ENCODE measurements around the gene KLHL17.

Gene KLHL17

DNA sequence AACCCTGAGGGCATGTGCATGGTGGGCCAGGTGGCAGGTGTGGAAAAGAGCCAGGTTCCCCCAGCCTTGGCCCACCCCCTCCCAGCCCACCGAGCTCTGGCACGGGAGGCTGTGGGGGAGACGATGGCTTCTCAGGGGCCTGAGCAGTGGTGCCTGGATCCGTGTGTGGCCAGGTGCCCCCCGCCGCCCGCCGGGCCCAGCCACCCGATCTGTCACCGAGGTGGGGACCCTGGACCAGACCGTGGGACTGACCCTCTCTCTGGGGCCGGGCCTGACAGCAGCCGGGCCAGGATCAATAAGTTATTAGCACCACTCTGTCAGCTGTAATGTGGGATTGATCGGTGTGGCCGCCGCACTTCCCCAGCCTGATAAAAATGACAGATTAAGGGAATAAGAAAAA, 22.9 kb upstream of the KLHL17 start:
- H3K79me2 ChIP-seq (ENCODE audit: low read length): no peaks in the 10 kb centered on the region
- TF ChIP-seq EZH2phosphoT487 (IDR thresholded peaks at IDR 0.05; ENCODE audit: low read depth): no peak
- TF ChIP-seq, protein P1, sequence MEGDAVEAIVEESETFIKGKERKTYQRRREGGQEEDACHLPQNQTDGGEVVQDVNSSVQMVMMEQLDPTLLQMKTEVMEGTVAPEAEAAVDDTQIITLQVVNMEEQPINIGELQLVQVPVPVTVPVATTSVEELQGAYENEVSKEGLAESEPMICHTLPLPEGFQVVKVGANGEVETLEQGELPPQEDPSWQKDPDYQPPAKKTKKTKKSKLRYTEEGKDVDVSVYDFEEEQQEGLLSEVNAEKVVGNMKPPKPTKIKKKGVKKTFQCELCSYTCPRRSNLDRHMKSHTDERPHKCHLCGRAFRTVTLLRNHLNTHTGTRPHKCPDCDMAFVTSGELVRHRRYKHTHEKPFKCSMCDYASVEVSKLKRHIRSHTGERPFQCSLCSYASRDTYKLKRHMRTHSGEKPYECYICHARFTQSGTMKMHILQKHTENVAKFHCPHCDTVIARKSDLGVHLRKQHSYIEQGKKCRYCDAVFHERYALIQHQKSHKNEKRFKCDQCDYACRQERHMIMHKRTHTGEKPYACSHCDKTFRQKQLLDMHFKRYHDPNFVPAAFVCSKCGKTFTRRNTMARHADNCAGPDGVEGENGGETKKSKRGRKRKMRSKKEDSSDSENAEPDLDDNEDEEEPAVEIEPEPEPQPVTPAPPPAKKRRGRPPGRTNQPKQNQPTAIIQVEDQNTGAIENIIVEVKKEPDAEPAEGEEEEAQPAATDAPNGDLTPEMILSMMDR (IDR thresholded peaks at IDR 0.05; ENCODE audit: low read depth, low read length): no peak
- no peak overlapping the region for H3K4me3 ChIP-seq (ENCODE audit: low read length)
- H4K20me1 ChIP-seq (ENCODE audit: insufficient read depth, low read length): no peaks in the 10 kb centered on the region
- H3K9me3 ChIP-seq (ENCODE audit: insufficient read depth, low read length): no peaks in the 10 kb centered on the region
- H3K27me3 ChIP-seq (ENCODE audit: low read depth, low read length): peaks cover 37% of the 10 kb centered on the region
- no peak overlapping the region for H3K9ac ChIP-seq (ENCODE audit: low read length)
- H3K27ac ChIP-seq (ENCODE audit: low read length): no peak overlapping the region
- H3K4me2 ChIP-seq (ENCODE audit: low read length): no peak overlapping the region
- no peaks in the 10 kb centered on the region for H3K36me3 ChIP-seq (replicated peaks; ENCODE audit: low read depth, low read length)
- H2AFZ ChIP-seq (ENCODE audit: low read depth, low read length): no peak overlapping the region
- H3K4me1 ChIP-seq (ENCODE audit: low read length): peaks cover 16% of the 10 kb centered on the region

DNA sequence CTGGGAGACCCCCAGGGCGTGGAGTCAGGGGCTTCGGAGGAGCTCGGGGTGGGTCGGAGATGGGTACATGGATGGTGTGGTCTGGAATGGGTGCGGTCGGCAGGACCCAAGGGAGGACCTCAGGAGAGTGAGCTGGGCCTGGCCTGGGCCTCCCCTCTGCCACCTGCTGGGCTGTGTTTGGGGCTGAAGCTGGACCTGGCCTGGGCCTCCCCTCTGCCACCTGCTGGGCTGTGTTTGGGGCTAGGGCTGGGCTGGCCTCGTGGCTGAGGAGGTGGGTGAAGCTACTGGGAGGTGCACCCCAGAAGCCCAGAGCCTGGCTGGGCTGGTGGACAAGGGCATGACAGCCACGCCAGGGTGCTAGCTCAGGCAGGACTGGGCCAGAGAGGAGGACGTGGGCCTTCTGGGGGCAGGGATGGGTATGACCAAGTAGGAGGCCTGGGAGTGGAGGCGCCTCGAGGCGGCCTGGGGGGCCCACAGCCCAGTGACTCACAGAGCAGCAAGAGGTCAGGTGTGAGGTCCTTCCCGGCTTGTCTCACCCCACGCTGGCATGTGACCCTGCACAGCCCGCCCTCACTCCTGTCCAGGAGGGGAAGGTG, 22.2 kb upstream of the KLHL17 start:
- Histone ChIP-seq H3K9ac (ENCODE audit: low read length) (no peak overlapping the region), H3K27me3 (ENCODE audit: low read depth, low read length) (peaks cover 42% of the 10 kb centered on the region), H3K36me3 (replicated peaks; ENCODE audit: low read depth, low read length) (no peaks in the 10 kb centered on the region), H3K9me3 (ENCODE audit: insufficient read depth, low read length) (no peaks in the 10 kb centered on the region), H3K4me2 (ENCODE audit: low read length) (no peak overlapping the region), H3K4me3 (ENCODE audit: low read length) (no peak overlapping the region), H4K20me1 (ENCODE audit: insufficient read depth, low read length) (peaks cover 3% of the 10 kb centered on the region; the same call in 1 of the 2 replicates), H3K4me1 (ENCODE audit: low read length) (peaks cover 21% of the 10 kb centered on the region), H3K79me2 (ENCODE audit: low read length) (no peaks in the 10 kb centered on the region), H2AFZ (ENCODE audit: low read depth, low read length) (no peak overlapping the region), H3K27ac (ENCODE audit: low read length) (no peak overlapping the region)
- TF ChIP-seq, protein P1 (IDR thresholded peaks at IDR 0.05; ENCODE audit: low read depth, low read length): peak; percentile 48
- TF ChIP-seq EZH2phosphoT487 (IDR thresholded peaks at IDR 0.05; ENCODE audit: low read depth): no peak

DNA sequence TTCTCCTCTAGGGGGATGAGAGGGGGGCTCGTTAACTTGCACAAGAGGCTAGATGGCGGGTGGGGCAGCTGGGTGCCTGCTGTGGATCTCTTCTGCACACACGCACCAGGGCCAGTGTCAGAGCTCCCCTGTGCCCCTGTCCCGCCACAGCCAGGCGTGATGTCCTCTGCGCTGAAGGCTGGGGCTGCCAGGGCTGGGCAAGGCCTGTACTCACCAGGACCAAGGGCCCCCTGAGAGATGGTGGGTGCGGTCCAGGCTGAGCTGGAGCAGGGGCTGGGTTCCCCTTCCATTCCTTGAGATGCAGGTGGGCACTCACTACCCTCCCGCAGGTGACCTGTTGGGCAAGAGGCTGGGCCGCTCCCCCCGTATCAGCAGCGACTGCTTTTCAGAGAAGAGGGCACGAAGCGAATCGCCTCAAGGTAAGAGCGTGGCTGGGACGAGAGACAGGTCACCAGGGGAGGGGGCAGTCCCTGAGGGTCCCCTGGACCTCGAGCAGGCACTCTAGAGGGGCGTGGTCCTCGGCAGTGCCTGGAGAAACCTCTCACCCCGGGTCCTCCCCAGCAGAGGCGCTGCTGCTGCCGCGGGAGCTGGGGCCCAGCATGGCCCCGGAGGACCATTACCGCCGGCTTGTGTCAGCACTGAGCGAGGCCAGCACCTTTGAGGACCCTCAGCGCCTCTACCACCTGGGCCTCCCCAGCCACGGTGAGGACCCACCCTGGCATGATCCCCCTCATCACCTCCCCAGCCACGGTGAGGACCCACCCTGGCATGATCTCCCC, 21.5 kb upstream of the KLHL17 start:
- no peak overlapping the region for H3K4me2 ChIP-seq (ENCODE audit: low read length)
- H3K79me2 ChIP-seq (ENCODE audit: low read length): no peaks in the 10 kb centered on the region
- H3K4me3 ChIP-seq (ENCODE audit: low read length): no peak overlapping the region
- peaks cover 3% of the 10 kb centered on the region; the same call in 1 of the 2 replicates for H4K20me1 ChIP-seq (ENCODE audit: insufficient read depth, low read length)
- H3K4me1 ChIP-seq (ENCODE audit: low read length): peaks cover 24% of the 10 kb centered on the region
- H3K36me3 ChIP-seq (replicated peaks; ENCODE audit: low read depth, low read length): no peaks in the 10 kb centered on the region
- TF ChIP-seq EZH2phosphoT487 (IDR thresholded peaks at IDR 0.05; ENCODE audit: low read depth): no peak
- TF ChIP-seq, protein P1 (IDR thresholded peaks at IDR 0.05; ENCODE audit: low read depth, low read length): no peak
- no peaks in the 10 kb centered on the region for H3K9me3 ChIP-seq (ENCODE audit: insufficient read depth, low read length)
- H3K27me3 ChIP-seq (ENCODE audit: low read depth, low read length): peaks cover 42% of the 10 kb centered on the region
- no peak overlapping the region for H3K9ac ChIP-seq (ENCODE audit: low read length)
- H3K27ac ChIP-seq (ENCODE audit: low read length): no peak overlapping the region
- no peak overlapping the region for H2AFZ ChIP-seq (ENCODE audit: low read depth, low read length)

DNA sequence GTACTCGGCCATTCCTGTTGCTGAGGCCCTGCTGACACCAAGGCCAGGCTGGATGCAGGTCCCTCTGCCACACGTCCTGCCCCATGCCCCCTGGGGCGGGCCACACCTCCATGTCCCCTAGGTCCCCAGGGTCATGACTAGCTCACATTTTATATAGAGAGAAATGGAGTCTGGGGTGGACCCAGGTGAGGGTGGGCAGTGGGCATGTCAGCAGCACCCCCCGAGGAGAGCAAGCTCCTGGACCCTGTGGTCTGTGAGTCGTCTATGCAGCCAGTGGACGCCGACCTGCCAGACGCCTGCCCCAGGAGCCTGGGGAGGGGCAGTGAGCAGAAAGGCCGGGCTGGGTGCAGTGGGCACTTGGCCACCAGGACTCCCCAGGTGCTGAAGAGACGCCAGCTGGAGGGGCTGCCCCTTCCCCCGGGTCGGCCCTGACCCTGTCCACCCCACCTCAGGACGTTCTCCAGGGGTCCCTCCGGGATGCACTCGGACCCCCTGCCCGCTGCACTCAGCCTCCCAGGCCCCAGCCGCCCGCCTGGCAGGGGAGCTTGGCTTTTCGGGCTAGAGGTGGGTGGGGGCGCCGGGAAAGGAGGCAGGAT, 20.8 kb upstream of the KLHL17 start:
- H3K4me3 ChIP-seq (ENCODE audit: low read length): 0 out of 2 replicates have a peak overlapping the region, but pooled peaks have one; percentile 77

More for the DNA sequence above, 20.8 kb upstream of the KLHL17 start:
- H3K27me3 ChIP-seq (ENCODE audit: low read depth, low read length): peaks cover 42% of the 10 kb centered on the region
- TF ChIP-seq EZH2phosphoT487 (IDR thresholded peaks at IDR 0.05; ENCODE audit: low read depth): no peak
- TF ChIP-seq, protein P1 (IDR thresholded peaks at IDR 0.05; ENCODE audit: low read depth, low read length): no peak
- H3K36me3 ChIP-seq (replicated peaks; ENCODE audit: low read depth, low read length): no peaks in the 10 kb centered on the region
- no peak overlapping the region for H3K9ac ChIP-seq (ENCODE audit: low read length)
- H3K4me1 ChIP-seq (ENCODE audit: low read length): peaks cover 31% of the 10 kb centered on the region
- H3K27ac ChIP-seq (ENCODE audit: low read length): no peak overlapping the region
- H2AFZ ChIP-seq (ENCODE audit: low read depth, low read length): no peak overlapping the region
- peaks cover 3% of the 10 kb centered on the region; the same call in 1 of the 2 replicates for H4K20me1 ChIP-seq (ENCODE audit: insufficient read depth, low read length)
- no peaks in the 10 kb centered on the region for H3K79me2 ChIP-seq (ENCODE audit: low read length)
- peak overlapping the region; percentile 76 for H3K4me2 ChIP-seq (ENCODE audit: low read length)
- no peaks in the 10 kb centered on the region for H3K9me3 ChIP-seq (ENCODE audit: insufficient read depth, low read length)

Measured in OCI-LY3 (cell line).